NAMALWA (cell line): Measurements from ENCODE around the gene TCHHL1.

ENCODE experiments used
- DNase-seq: peaks from one replicate; pipeline ENCODE4 v3.0.0-alpha.2; 2015; ENCODE audit warnings: low spot score

Gene TCHHL1

GRCh38 chr1:152038871-152039270, 50.0 kb downstream of the TCHHL1 start:
- DNase-seq, result no peak

- peak; percentile 68 for DNase-seq
These were observed 52.3 kb downstream of the TCHHL1 start, which contains the start of gene S100A11 for GRCh38 chr1:152036267-152037216. TSS of gene S100A11 (minus strand) at chr1:152037004. CDS start at chr1:152036915, 89 bp downstream.

GRCh38 chr1:152035539-152036266, 53.2 kb downstream of the TCHHL1 start:
- DNase-seq, result no peak

GRCh38 chr1:152034654-152035538, 54.0 kb downstream of the TCHHL1 start:
- peak; percentile 93 for DNase-seq

GRCh38 chr1:152034324-152034653, 54.6 kb downstream of the TCHHL1 start:
- no peak for DNase-seq
